CD4-positive, alpha-beta memory T cell (primary cell): ENCODE results near the gene AHDC1. TPM values are rescaled to one million over a fixed set of nuclear protein-coding genes. Genes with fewer than 3 reads are reported as not detected.
A peak's percentile ranks its signal among the peaks of the same experiment; 100 is the strongest.

ENCODE experiments used
- CTCF ChIA-PET: fragments of 350-600 bp; sonication (Branson Sonifier 250); formaldehyde crosslinking; loops from one replicate; lab custom pipeline; 2021; ENCODE audit warnings: inconsistent platforms; ENCODE audit not compliant: partially characterized antibody; lab: Charles Lee
- POLR2A ChIA-PET: fragments of 350-600 bp; sonication (Branson Sonifier 250); formaldehyde crosslinking; loops from one replicate; lab custom pipeline; 2021; ENCODE audit not compliant: partially characterized antibody; lab: Charles Lee
- DNase-seq, 5 donors: peaks; one replicate each; pipeline versions ENCODE4 v3.0.0 to v3.0.0-alpha.2; 2020 to 2022; ENCODE audit warnings: mixed read lengths in 1 of 5
- H3K27ac ChIP-seq: one replicate; pipeline ENCODE4 v1.7.0; 2013; ENCODE audit warnings: low read depth, low read length
- H3K27me3 ChIP-seq: 2 replicates; pipeline ENCODE4 v1.7.0; 2013; ENCODE audit warnings: mild to moderate bottlenecking, low read length, moderate library complexity; ENCODE audit not compliant: insufficient read depth
- H3K36me3 ChIP-seq: 2 replicates; pipeline ENCODE4 v1.7.0; 2013; ENCODE audit warnings: mild to moderate bottlenecking, low read length, moderate library complexity; ENCODE audit not compliant: insufficient read depth
- H3K4me1 ChIP-seq: 2 replicates; pipeline ENCODE4 v1.7.0; 2013; ENCODE audit warnings: mild to moderate bottlenecking, low read length, moderate library complexity; ENCODE audit not compliant: insufficient read depth
- H3K4me3 ChIP-seq, 2 donors: one replicate each; pipeline ENCODE4 v1.7.0; 2013; ENCODE audit warnings: low read length in 2 of 2, mild to moderate bottlenecking in 1 of 2
- H3K9me3 ChIP-seq, 2 donors: one replicate each; pipeline ENCODE4 v1.7.0; 2013; ENCODE audit warnings: low read length in 2 of 2, control low read depth in 1 of 2; ENCODE audit not compliant: control insufficient read depth in 1 of 2
- H3K27ac Mint-ChIP-seq, 7 donors: one replicate each; pipeline ENCODE4 v1.8.0; 2020 to 2021; ENCODE audit warnings: mixed read lengths in 7 of 7, mild to moderate bottlenecking in 6 of 7, inconsistent platforms in 3 of 7, moderate library complexity in 3 of 7
- H3K27me3 Mint-ChIP-seq, 2 donors: one replicate each; pipeline ENCODE4 v1.8.0; 2020 to 2021; ENCODE audit warnings: mixed read lengths in 2 of 2
- H3K36me3 Mint-ChIP-seq, 2 donors: one replicate each; pipeline ENCODE4 v1.8.0; 2020 to 2021; ENCODE audit warnings: mixed read lengths in 2 of 2, inconsistent platforms in 1 of 2, mild to moderate bottlenecking in 1 of 2
- H3K4me1 Mint-ChIP-seq, 4 donors: one replicate each; pipeline ENCODE4 v1.8.0; 2020 to 2021; ENCODE audit warnings: mixed read lengths in 4 of 4, mild to moderate bottlenecking in 1 of 4
- H3K4me3 Mint-ChIP-seq, 8 donors: one replicate each; pipeline ENCODE4 v1.8.0; 2020 to 2021; ENCODE audit warnings: mixed read lengths in 8 of 8, mild to moderate bottlenecking in 7 of 8, moderate library complexity in 6 of 8, inconsistent platforms in 3 of 8
- H3K9me3 Mint-ChIP-seq, 8 donors: one replicate each; pipeline ENCODE4 v1.8.0; 2020 to 2021; ENCODE audit warnings: mixed read lengths in 8 of 8, mild to moderate bottlenecking in 5 of 8, inconsistent platforms in 3 of 8, moderate library complexity in 1 of 8
- intact Hi-C: fragments of 100-400 bp; cut with micrococcal nuclease; formaldehyde crosslinking; loops from one replicate; pipeline ENCODE4 v1.15.1; 2023
- polyA plus RNA-seq, 2 donors: library from polyadenylated mRNA; unstranded; fragments of 300-500 nt; fragmentation: Illumina TruSeq; gene quantifications; one replicate each; pipeline ENCODE4 v1.2.3, GENCODE V29; 2021
- total RNA-seq, 2 experiments: library from RNA; stranded (reverse); gene quantifications; one replicate each; pipeline ENCODE4 v1.2.3, GENCODE V29; 2021

Gene AHDC1
- total and polyA plus RNA-seq, 4 experiments from 2014 or later, result 0.02 to 19.2 (median 10.0) TPM

DNA sequence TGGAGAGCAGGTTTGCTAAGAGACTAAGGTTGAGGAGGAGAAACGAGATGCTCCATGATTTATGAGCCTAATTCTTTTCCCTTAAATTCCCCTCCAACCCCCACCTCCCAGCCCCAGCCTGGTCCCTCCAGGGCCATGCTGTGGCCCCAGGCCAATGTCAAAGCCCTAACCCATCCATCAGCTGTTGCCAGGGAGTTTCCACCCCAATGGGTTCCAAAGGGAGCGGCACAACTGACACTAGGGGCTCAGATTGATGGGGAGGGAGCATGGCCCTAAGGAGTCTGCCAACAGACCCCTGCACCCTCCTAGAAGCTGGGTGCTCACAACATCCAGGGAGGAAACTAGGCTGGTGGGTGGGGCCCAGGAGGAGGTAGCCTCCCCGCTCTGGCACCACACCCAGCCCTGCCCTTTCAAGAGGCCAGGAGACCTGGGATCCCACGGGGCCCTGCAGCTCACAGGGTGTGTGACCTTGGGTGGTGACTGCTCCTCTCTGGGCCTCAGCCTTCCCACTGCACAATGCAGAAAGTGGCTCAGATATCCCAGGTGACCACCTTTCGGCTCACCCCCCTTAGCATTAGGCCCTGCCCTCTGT is 12.9 kb downstream of the AHDC1 start:
- peak overlapping the region in 1 of 7 donors; percentile 41 for H3K27ac Mint-ChIP-seq
- POLR2A ChIA-PET, result no interaction called here

GRCh38 chr1:27589841-27590426 is 14.0 kb downstream of the AHDC1 start:
- Mint-ChIP-seq H3K27me3 (no peaks in the 10 kb centered on the region), H3K9me3 (no peaks in the 10 kb centered on the region), H3K36me3 (no peaks in the 10 kb centered on the region), H3K4me3 (no peak overlapping the region), H3K4me1 (no peaks in the 10 kb centered on the region), H3K27ac (no peak overlapping the region)
- Histone ChIP-seq H3K36me3 (no peaks in the 10 kb centered on the region), H3K4me1 (peaks cover 13% of the 10 kb centered on the region), H3K27ac (no peak overlapping the region), H3K4me3 (no peak overlapping the region), H3K27me3 (no peaks in the 10 kb centered on the region), H3K9me3 (no peaks in the 10 kb centered on the region)
- intact Hi-C loops, result no loop called here
- DNase-seq, result no peak
- POLR2A ChIA-PET, result no interaction called here
- CTCF ChIA-PET, result interaction anchor here (0.9 to 3.1 kb wide), 2 partner anchors 9 to 21 kb away, joined by 3 to 9 read pairs; no protein-coding TSS in a partner anchor

More for the DNA sequence above, 12.9 kb downstream of the AHDC1 start:
- H3K36me3 ChIP-seq, result no peaks in the 10 kb centered on the region
- no peak overlapping the region for H3K4me3 ChIP-seq
- Mint-ChIP-seq H3K4me1 (no peaks in the 10 kb centered on the region), H3K36me3 (no peaks in the 10 kb centered on the region), H3K9me3 (no peaks in the 10 kb centered on the region), H3K27me3 (no peaks in the 10 kb centered on the region), H3K4me3 (no peak overlapping the region)
- H3K4me1 ChIP-seq, result peaks cover 24% of the 10 kb centered on the region
- H3K27ac ChIP-seq, result no peak overlapping the region
- H3K27me3 ChIP-seq, result no peaks in the 10 kb centered on the region
- H3K9me3 ChIP-seq, result no peaks in the 10 kb centered on the region
- CTCF ChIA-PET, result interaction anchor here (0.5 to 3.1 kb wide), 3 partner anchors 14 to 428 kb away, joined by 3 to 9 read pairs (median 3); no protein-coding TSS in a partner anchor
- DNase-seq, result no peak
- intact Hi-C loops, result no loop called here

GRCh38 chr1:27589441-27589840 is 14.5 kb downstream of the AHDC1 start:
- Histone ChIP-seq H3K27me3 (no peaks in the 10 kb centered on the region), H3K36me3 (no peaks in the 10 kb centered on the region), H3K4me3 (no peak overlapping the region), H3K27ac (no peak overlapping the region), H3K9me3 (no peaks in the 10 kb centered on the region), H3K4me1 (peaks cover 10% of the 10 kb centered on the region)
- no peaks in the 10 kb centered on the region for H3K4me1 Mint-ChIP-seq
- H3K27ac Mint-ChIP-seq, result no peak overlapping the region
- intact Hi-C loops, result no loop called here
- H3K9me3 Mint-ChIP-seq, result no peaks in the 10 kb centered on the region
- POLR2A ChIA-PET, result no interaction called here
- DNase-seq, result no peak
- no peaks in the 10 kb centered on the region for H3K27me3 Mint-ChIP-seq
- CTCF ChIA-PET, result interaction anchor here (3.1 kb wide), 1 partner anchor 21 kb away, joined by 9 read pairs; no protein-coding TSS in a partner anchor
- H3K4me3 Mint-ChIP-seq, result no peak overlapping the region
- H3K36me3 Mint-ChIP-seq, result no peaks in the 10 kb centered on the region

- Mint-ChIP-seq H3K4me3 (no peak overlapping the region), H3K9me3 (no peaks in the 10 kb centered on the region), H3K36me3 (no peaks in the 10 kb centered on the region), H3K27me3 (no peaks in the 10 kb centered on the region), H3K4me1 (no peaks in the 10 kb centered on the region), H3K27ac (no peak overlapping the region)
- ChIA-PET CTCF (interaction anchor here (1.0 kb wide), 1 partner anchor 13 kb away, joined by 3 read pairs; no protein-coding TSS in a partner anchor), POLR2A (no interaction called here)
- Histone ChIP-seq H3K9me3 (no peaks in the 10 kb centered on the region), H3K4me1 (peaks cover 10% of the 10 kb centered on the region), H3K27ac (no peak overlapping the region), H3K4me3 (no peak overlapping the region), H3K27me3 (no peaks in the 10 kb centered on the region), H3K36me3 (no peaks in the 10 kb centered on the region)
- intact Hi-C loops, result no loop called here
- DNase-seq, result no peak
These were observed 15.4 kb downstream of the AHDC1 start for GRCh38 chr1:27588256-27589232.

DNA sequence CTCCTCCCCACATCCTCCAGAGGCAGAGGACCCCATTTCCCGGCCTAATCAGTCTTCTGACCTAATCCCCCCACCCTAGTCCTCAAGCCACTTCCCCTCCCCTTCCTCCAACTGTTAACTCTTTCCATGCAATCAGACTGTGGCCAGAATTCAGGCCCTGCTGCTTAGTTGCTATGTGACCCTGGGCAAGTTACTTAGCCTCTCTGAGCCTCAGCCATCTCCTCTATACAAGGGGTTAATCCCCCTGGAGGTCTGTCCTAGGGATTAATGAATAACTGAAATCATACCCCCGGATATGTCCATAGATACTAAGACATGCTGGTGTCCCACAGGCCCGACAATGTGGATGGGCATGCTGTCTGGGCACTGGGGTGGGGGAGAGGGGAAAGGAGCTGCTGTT is 18.3 kb downstream of the AHDC1 start:
- DNase-seq, result no peak
- Mint-ChIP-seq H3K36me3 (peaks cover 3 to 8% of the 10 kb centered on the region in 2 donors), H3K27ac (no peak overlapping the region), H3K9me3 (no peaks in the 10 kb centered on the region), H3K4me1 (peaks cover 0 to 8% (median 5%) of the 10 kb centered on the region in 4 donors), H3K4me3 (no peak overlapping the region), H3K27me3 (peaks cover 2% of the 10 kb centered on the region in 2 donors)
- H3K4me3 ChIP-seq, result no peak overlapping the region
- no peak overlapping the region for H3K27ac ChIP-seq
- H3K27me3 ChIP-seq, result no peaks in the 10 kb centered on the region
- ChIA-PET CTCF (interaction anchor here (3.6 kb wide), 1 partner anchor 30 kb away, joined by 13 read pairs; no protein-coding TSS in a partner anchor), POLR2A (no interaction called here)
- no peaks in the 10 kb centered on the region for H3K4me1 ChIP-seq
- intact Hi-C loops, result no loop called here
- H3K36me3 ChIP-seq, result no peaks in the 10 kb centered on the region
- H3K9me3 ChIP-seq, result no peaks in the 10 kb centered on the region

DNA sequence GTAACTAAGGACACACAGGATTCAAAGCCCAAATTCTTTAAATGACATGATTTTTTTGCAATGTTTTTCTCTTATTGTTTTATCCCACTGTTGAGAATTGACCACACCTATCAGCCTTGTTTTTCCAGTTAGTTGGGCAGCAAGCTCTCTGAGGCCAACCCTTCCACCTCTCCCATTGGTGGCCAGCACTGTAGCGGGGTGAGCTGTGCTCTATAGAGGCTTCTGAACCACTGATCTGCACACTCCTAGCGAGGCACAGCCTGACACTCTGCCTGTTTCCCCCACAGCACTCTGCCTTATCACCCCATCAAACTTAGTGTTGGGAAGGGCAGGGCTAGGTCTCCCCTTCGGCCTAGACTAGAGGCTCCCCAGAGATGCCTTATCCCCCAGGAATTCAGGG is 19.5 kb downstream of the AHDC1 start:
- no peak overlapping the region for H3K4me3 ChIP-seq
- Mint-ChIP-seq H3K27me3 (peaks cover 2% of the 10 kb centered on the region in 2 donors), H3K9me3 (no peaks in the 10 kb centered on the region), H3K36me3 (peaks cover 3 to 12% of the 10 kb centered on the region in 2 donors), H3K27ac (peak overlapping the region in 1 of 7 donors; percentile 65), H3K4me3 (no peak overlapping the region), H3K4me1 (peaks cover 0 to 8% (median 6%) of the 10 kb centered on the region in 4 donors)
- no peak for DNase-seq
- H3K4me1 ChIP-seq, result no peaks in the 10 kb centered on the region
- H3K27me3 ChIP-seq, result no peaks in the 10 kb centered on the region
- no peaks in the 10 kb centered on the region for H3K9me3 ChIP-seq
- no peak overlapping the region for H3K27ac ChIP-seq
- ChIA-PET POLR2A (interaction anchor here (1.1 kb wide), 1 partner anchor 15 kb away, joined by 4 read pairs; no protein-coding TSS in a partner anchor), CTCF (interaction anchor here (1.0 to 3.6 kb wide), 3 partner anchors 13 to 28 kb away, joined by 3 to 13 read pairs (median 3); no protein-coding TSS in a partner anchor)
- intact Hi-C loops, result no loop called here
- no peaks in the 10 kb centered on the region for H3K36me3 ChIP-seq
